ENCODE data around the gene PHC1. TPM values are rescaled to one million over a fixed set of nuclear protein-coding genes. Genes with fewer than 3 reads are reported as not detected.
A peak's percentile ranks its signal among the peaks of the same experiment; 100 is the strongest.
"Not testable (repeated sequence)": the region's sequence is repeated elsewhere in the genome, so short reads cannot be mapped to it uniquely, and the experiment has no call there.

Gene PHC1
- total RNA-seq, 1 donor from 2014 or later: 59.7 TPM

DNA sequence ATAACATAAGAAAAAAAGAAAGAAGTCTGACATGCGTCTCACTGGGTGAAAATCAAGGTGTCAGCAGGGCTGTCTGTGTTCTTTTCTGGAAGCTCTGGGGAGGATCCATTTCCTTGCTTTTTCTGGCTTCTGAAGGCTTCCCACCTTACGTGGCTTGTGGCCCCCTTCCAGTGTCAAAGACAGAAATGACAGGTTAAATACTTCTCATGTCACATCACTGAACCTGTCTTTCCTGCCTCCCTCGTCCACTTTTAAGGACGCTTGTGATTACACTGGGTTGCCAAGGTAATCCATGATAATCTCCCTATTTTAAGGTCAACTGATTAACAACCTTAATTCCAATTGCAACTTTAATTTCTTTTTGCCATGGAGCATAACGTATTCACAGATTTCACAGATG lies 4.6 kb upstream of the PHC1 start:
- DNase-seq (ENCODE audit: low spot score): no peak

DNA sequence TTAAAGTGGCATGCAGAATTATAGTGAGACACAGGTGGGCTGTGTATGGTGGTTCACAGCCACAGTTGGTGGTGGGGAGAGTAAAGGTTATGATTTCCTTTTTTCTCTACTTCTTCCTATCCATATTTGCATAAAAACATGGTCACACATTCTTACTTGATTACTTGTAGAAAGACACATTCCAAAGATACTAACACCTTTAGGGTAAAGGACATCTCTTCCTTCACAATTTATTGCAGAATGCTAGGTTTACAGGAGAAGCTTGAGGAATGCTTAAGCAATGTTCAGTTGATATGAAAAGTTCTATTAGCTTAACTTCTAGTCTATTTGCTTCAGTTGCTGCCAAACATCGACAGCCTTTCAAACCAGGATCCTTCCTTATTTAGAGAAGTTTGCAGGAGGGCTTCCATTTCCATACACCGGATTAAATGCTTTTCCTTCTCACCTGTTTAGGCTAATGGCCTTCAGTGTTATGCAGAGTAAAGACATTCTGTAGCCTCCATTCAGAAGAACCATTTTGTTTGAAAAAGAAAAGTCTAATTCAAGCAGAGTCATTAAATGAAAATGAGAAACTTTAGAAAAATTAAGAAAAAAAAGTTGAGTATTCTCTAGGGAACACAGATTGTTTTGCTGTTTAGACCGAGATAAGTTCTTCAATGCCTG lies 2.6 kb upstream of the PHC1 start:
- no peak for DNase-seq (ENCODE audit: low spot score)

DNA sequence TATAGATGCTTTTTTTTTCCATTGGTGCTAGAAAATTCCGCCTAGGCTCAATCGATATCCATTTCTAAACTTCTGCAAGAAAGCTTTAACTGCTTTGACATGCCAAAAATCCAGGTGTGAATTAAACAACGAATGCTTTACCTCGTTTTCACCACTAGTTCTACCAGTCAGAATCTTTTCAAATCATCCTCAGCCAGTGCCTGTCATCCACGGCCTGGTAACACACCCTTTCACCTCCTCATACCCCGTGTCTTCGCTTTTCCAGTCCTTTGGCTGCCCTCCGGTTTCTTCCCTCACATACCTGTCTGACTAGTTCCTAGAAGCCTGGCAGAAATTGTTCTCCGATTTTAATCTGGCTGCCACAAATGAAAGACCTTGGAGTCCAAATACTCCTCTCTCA lies 1.4 kb upstream of the PHC1 start:
- peak; percentile 31 for DNase-seq (ENCODE audit: low spot score)

DNA sequence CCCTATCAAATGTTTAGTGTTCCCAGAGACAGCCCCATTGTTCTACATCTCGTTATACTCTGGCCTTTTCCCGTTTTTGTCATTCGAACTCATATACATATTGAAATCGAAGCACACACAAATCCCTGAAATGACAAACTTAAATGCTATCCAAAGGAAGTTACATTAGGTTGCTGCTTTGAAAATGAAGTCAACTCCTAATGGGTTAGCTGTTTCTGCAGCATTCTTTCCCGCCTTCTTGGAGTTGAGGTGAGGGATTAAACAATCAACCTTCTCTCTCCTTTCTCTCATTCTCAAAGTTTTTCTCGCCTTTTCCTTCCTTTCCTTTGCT lies 642 bp upstream of the PHC1 start:
- no peak for DNase-seq (ENCODE audit: low spot score)

DNA sequence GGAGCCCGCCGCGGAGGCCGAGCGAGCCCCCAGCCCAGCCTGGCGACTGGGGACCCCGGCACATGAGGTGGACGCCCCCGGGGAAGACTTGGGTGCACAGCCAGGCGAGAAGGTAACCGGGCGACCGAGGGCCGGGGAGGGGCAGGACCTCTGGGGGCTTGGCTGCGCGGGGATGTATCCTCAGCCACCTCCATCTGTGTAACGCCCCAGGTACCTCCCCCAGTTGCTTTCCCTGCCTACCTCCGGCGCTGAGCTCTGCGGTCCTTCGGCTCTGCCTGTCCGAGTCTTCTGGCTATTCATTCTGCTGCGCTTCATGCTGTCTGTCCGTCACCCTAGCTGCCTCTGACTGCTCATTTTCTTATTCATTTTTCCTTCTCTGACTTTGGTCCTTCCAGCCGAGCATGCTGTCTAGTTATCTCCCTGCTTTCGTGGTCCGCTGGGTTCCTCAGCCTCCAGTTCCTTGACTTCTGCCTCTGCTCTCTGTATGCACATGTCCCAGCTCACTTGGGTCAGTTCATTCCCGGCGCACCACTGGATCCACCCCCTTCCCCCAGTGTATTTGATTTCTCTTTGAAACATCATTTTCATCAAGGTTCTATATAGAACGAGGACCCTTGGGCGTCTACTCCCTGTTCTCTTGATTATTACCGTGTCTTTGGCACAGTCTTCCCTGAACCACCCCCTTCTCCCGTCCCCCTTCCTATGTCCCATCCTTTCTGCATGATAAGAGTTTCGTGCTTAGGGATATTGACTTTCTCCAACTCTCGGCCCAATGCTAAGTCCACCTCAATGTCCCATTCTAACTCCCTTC lies 612 bp downstream of the PHC1 start:
- DNase-seq (ENCODE audit: low spot score): peak; percentile 75

DNA sequence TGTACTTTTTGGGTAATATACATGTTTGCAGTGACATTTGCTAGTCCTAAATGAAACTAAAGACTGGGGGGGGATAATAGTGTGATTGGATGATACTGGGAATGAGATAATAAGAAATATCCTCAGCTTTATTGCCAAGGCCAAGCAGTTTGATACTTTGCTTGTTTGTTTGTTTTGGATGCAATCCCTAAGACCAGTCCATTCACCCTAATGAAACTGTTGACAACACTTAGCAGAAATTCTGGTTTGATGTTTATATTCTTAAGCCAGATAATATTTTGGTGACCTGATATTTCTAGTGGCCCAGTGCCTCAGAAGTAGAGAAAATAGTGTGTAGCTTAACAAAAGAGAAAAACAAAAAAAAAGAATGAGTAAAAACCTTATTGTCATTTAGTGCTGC lies 1.8 kb downstream of the PHC1 start:
- no peak for DNase-seq (ENCODE audit: low spot score)

DNA sequence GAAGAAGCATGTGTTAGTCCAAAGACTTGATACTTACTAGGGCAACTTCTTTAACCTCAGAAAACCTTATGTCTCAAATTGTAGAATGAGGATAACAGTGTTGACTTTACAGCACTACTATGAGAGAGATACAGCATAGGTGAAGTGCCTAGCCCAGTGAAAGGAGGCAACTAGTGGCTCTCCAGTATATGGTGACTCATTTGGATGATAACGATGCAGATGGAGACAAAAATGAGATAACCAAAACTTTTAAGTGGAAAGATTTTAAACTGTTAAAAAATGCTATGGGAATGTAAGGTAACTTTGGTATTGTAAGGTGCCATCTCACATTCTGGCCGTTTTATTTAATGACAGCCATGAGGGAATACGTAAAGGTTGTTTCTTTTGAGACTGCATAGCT lies 2.7 kb downstream of the PHC1 start:
- no peak for DNase-seq (ENCODE audit: low spot score)

DNA sequence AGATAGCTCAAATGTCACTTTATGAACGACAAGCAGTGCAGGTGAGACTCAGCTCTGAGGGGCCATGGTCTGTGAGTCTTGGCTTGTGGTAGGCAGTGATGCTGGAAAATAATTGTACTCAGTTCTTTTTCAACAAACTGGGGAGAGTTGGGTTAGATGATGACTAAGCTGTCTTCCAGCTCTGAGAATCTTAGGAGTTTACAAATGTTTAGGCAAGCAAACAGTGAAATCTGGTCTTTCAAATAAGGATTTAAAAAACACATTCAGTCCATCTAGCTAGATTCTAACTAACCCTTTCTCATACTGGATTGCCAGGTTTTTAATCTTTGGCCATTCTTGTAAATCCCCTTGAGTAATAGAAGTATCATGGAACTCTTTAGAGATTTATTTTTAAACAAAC lies 3.4 kb downstream of the PHC1 start:
- DNase-seq (ENCODE audit: low spot score): no peak

DNA sequence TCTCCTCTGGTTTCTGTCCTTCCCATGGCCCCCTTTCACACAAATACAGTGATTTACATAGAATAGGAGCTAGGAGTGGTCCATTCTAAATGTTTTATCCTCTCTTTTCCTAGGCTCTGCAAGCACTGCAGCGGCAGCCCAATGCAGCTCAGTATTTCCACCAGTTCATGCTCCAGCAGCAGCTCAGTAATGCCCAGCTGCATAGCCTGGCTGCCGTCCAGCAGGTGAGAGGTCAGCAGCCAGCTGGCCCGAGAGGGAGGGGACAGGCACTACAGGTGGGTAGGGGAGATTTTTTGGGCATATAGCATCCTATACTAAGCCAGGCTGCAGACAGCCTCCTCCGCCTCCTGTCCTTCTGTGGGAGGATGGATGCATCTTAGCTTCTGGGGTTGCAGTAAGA lies 5.3 kb downstream of the PHC1 start:
- not testable (repeated sequence) for DNase-seq (ENCODE audit: low spot score)

DNA sequence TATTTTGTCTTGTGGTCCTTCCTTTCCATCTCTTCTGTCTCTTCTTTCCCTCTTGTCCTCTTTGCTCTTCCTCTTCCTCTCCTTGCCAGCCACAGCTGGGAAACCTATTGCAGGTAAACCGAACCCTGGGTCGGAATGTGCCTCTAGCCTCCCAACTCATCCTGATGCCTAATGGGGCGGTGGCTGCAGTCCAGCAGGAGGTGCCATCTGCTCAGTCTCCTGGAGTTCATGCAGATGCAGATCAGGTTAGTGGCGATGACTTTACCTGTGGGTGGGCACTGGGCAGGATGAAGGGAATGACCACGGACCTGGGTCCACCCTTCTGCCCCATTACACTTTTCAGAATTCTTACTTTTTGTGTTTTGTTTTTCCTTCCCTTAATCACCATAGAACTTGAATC lies 8.2 kb downstream of the PHC1 start:
- no peak for DNase-seq (ENCODE audit: low spot score)

DNA sequence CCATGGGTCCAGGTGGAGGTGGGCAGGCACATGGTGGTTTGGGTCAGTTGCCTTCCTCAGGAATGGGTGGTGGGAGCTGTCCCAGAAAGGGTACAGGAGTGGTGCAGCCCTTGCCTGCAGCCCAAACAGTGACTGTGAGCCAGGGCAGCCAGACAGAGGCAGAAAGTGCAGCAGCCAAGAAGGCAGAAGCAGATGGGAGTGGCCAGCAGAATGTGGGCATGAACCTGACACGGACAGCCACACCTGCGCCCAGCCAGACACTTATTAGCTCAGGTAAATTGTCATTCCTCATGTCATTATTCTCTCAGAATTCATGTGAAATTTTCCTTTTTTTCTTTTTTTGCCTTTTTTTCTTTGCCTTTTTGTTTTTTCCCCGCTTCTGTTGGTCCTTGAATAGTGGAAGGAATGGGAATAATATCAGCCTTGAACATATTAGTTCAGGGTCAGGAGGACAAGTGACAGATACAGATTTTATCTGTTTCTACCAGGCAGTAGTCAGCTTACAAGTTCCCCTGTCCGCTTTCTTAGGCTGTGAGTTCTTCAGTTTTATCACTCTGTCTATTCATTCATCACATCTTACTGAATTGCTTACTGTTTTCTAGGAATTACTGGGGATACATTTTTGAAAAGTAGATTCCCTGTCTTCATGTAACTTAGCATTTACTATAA lies 16.5 kb downstream of the PHC1 start:
- DNase-seq (ENCODE audit: low spot score): not testable (repeated sequence)

DNA sequence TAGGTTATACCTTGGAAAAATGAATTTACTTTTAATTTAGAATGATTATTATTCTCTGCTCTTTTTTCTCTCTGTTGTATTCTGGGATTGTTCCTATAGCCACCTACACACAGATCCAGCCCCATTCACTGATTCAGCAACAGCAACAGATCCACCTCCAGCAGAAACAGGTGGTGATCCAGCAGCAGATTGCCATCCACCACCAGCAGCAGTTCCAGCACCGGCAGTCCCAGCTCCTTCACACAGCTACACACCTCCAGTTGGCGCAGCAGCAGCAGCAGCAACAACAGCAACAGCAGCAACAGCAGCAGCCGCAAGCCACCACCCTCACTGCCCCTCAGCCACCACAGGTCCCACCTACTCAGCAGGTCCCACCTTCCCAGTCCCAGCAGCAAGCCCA lies 18.2 kb downstream of the PHC1 start:
- not testable (repeated sequence) for DNase-seq (ENCODE audit: low spot score)

DNA sequence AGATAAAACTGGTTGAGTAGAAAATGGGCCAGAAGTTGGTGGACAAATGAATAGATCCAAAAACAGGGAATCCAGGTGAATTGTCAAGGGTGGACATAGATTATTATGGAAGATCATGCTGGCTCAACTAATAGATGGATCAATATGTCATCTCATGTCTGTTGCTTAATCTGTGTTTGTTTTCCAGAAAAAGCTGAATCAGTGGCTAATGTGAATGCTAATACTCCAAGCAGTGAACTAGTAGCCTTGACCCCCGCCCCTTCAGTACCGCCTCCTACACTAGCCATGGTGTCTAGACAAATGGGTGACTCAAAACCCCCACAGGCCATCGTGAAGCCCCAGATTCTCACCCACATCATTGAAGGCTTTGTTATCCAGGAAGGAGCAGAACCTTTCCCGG lies 19.8 kb downstream of the PHC1 start:
- not testable (repeated sequence) for DNase-seq (ENCODE audit: low spot score)

DNA sequence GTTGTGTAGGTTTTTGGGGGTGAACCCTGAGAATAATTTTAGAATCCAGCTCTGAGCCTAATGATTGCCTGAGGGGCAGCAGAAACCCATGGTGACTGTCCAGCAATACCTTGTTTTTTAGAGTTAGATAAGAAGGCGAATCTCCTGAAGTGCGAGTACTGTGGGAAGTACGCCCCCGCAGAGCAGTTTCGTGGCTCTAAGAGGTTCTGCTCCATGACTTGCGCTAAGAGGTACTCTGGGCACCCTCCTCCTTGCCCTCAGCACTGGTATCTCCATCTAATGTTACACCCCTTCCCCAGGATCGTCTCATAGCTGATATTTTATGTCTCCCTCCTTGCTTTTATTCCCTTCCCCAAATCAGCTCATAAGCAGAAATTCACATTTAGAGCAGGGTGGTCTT lies 22.4 kb downstream of the PHC1 start:
- no peak for DNase-seq (ENCODE audit: low spot score)

DNA sequence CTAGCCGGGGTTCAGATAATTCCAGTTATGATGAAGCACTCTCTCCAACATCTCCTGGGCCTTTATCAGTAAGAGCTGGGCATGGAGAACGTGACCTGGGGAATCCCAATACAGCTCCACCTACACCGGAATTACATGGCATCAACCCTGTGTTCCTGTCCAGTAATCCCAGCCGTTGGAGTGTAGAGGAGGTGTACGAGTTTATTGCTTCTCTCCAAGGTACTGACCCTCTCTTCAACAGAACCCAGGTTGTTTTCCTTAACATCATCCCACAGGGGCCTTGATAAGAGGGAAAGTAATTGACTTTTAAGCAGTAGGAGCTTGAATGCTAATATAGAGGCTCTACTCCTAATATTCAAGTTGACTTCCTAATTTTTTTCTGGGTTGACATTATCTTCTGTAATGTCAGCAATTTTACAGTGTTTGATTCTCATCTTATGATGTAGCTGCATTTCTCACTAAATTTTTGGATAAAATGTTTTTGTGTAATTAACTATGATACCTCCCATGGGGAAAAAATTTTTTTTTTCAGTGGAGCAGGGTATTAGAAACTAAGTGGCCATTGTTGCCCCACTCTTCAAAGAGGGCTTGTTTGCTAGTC lies 23.6 kb downstream of the PHC1 start:
- not testable (repeated sequence) for DNase-seq (ENCODE audit: low spot score)

DNA sequence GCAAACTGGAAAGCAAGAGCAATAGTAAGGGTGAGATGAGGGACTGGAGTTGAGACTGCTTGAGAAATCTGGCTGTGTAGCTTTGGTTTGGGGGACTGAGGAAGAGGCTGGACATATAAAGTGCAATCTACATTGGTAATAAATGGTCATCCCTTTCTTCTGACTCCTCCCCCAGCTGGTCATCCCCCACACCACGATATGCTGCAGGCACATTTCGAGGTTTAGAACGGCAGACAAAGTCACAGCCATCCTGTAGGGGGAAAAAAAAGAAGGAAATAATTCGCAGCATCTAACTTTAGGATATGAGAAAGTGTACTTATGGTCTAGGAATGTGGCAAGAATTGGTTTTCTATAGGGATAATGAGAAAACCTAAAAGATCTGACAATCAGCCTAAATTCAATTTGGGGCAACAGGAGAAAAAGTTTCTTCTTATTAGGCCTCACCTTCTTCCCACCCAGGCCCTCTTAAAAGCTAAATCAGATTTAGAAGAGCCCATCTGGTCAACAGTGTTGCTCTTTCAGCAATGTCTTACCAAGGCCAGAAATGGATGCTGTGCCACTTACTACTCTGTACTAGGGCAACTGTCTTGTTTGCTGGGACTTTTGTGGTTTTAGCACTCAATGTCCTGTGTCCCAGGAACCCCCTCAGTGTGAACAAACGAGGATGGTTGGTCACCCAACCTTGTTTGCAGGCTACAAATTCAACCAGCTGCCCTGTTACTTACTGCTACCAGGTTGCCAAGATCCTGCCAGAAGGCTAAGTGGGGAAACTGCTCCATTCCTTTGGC lies 27.6 kb downstream of the PHC1 start:
- no peak for DNase-seq (ENCODE audit: low spot score)

DNA sequence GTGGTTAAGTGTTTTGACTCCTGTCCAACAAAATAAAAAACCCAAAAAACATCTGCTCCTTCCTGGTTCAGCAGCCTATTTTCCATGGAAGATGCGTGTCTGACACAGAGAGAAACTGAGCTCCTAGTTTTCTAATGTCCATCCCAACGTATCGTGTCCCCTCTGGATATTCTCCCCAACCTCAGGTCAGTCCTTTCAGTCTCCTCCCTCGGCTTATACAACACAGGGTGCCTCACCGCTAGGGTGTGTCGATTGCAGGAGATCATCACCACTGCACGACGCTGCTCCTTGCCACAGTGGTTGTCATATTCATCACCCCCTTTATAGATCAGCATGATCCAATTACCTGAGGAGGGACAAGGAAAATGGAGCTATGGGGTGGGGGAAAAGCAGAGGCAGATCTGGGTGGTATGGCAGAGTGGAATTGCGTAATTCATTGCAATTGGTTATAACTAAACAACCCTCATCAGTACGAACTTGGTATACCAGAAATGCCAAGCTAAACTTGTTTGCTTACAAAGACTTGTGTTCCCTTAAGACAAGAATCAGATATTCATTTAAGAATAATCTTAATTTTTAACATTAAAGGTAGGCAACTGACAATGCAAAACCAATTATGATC lies 29.4 kb downstream of the PHC1 start:
- DNase-seq (ENCODE audit: low spot score): no peak

DNA sequence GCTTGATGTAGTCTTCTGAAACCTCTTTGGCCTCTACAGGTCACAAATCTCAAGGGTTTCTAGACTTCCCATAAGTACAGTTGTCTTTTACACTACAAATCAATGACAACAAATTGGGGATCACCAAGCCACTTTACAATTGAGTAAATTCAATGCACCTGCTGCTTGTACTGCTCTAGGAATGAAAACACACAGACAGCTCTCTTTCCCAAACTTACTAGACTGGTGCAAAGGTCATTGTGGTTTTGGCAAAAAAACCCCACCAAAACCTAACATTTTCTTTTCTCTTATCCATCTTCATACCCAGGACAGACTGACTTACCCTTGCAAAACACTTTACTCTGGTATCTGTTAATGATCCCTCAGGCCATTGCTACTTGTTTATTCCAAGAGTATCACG lies 32.4 kb downstream of the PHC1 start:
- no peak for DNase-seq (ENCODE audit: low spot score)

DNA sequence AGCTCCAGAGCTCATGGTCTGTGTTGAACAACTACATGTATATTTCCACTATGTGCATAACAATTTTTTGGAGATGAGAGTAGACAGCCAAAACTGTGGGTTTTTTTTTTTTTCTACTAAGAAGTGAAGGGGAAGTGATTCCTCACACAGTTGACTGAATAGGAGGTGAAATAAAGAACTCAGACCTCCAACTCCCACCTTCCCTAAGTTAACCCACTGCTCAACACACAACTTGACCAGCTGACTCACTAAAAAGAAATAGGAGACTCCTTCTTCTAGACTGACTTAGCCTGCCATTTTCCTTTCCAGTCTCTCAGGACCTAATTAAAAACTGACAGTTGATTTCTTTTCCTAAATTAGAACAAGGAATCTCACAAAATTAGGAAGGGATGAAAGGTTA lies 33.4 kb downstream of the PHC1 start:
- no peak for DNase-seq (ENCODE audit: low spot score)

DNA sequence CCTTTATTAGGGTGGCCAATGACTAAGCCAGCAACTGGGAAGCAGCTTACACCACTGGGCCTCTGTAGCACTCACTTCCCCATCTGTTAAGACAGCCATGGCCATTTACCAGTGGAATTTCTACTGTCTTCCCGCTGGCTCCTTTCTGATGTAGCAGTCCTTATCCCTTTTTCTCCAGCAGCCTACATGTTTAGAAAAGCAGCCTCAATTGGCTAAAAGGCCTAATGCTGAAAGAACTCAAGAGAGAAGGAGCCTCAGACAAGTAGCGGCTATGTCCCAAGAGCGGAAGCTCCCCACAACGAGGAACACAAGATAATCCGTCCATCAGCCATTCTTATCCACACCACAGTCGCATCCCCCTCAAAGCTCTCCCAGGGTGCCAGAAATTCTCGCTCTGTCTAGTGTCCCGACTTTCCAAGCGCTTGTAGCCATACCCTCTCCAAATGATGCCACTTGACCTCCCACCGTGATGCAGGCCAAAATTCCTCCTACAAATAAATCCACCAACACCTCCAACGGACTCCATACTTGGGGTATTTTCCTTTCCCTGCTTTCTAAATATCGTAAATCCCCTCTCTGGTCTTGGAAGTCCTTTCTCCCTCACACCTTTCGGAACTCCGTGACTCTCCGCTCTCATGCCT lies 34.5 kb downstream of the PHC1 start:
- peak; percentile 29 for DNase-seq (ENCODE audit: low spot score)

Data from umbilical cord (tissue), 2 donors.